Measurements from ENCODE around the gene CDYL. TPM values are rescaled to one million over a fixed set of nuclear protein-coding genes. Genes with fewer than 3 reads are reported as not detected.

The CDYL gene
- total RNA-seq, 3 donors from 2014 or later (not counting 1 experiment from before 2014, with no cell fraction given): 81.3 to 101 (median 83.8) TPM

GRCh38 chr6:4805553-4806336 lies 29.5 kb downstream of the CDYL start:
- no peak overlapping the region for H3K4me3 Mint-ChIP-seq
- Histone ChIP-seq H3K27me3 (ENCODE audit: control insufficient read depth, insufficient read depth, low read length) (no peaks in the 10 kb centered on the region), H3K4me3 (ENCODE audit: low read length) (no peak overlapping the region), H3K4me1 (ENCODE audit: control insufficient read depth, insufficient read depth, low read length) (peaks cover 31% of the 10 kb centered on the region), H3K27ac (ENCODE audit: low read length) (no peak overlapping the region), H3K9me3 (ENCODE audit: control insufficient read depth, insufficient read depth, low read length) (no peaks in the 10 kb centered on the region), H3K36me3 (ENCODE audit: control insufficient read depth, insufficient read depth, low read length) (no peaks in the 10 kb centered on the region)
- peak in 1 of 3 donors; percentile 38 for ATAC-seq
- H3K9me3 Mint-ChIP-seq: peaks cover 0 to 4% of the 10 kb centered on the region in 2 donors
- peaks cover 91 to 93% of the 10 kb centered on the region in 2 donors for H3K4me1 Mint-ChIP-seq
- peak; percentile 31 for TF ChIP-seq CTCF (IDR thresholded peaks at IDR 0.05)
- 81% methylated on average over 18 of the region's 18 CpGs for WGBS (ENCODE audit: insufficient coverage)
- peak overlapping the region; percentile 1 to 67 for H3K27ac Mint-ChIP-seq
- intact Hi-C loops (cut with micrococcal nuclease): loop anchor here (5.0 kb wide), 1 partner anchor 37 kb away; no protein-coding TSS in a partner anchor
- DNase-seq: peak in 1 of 2 donors; percentile 45
- no peaks in the 10 kb centered on the region for H3K27me3 Mint-ChIP-seq (ENCODE audit: low read depth in 2 of 2)
- no peaks in the 10 kb centered on the region for H3K36me3 Mint-ChIP-seq

GRCh38 chr6:4806337-4806725 lies 30.1 kb downstream of the CDYL start:
- intact Hi-C loops (cut with micrococcal nuclease): loop anchor here (5.0 kb wide), 1 partner anchor 36 kb away; no protein-coding TSS in a partner anchor
- no peaks in the 10 kb centered on the region for H3K9me3 ChIP-seq (ENCODE audit: control insufficient read depth, insufficient read depth, low read length)
- H3K4me1 Mint-ChIP-seq: peaks cover 91 to 93% of the 10 kb centered on the region in 2 donors
- ATAC-seq: no peak
- DNase-seq: no peak
- H3K4me1 ChIP-seq (ENCODE audit: control insufficient read depth, insufficient read depth, low read length): peaks cover 31% of the 10 kb centered on the region
- no peaks in the 10 kb centered on the region for H3K36me3 ChIP-seq (ENCODE audit: control insufficient read depth, insufficient read depth, low read length)
- no peaks in the 10 kb centered on the region for H3K27me3 Mint-ChIP-seq (ENCODE audit: low read depth in 2 of 2)
- no peaks in the 10 kb centered on the region for H3K27me3 ChIP-seq (ENCODE audit: control insufficient read depth, insufficient read depth, low read length)
- H3K27ac ChIP-seq (ENCODE audit: low read length): no peak overlapping the region
- peaks cover 0 to 4% of the 10 kb centered on the region in 2 donors for H3K9me3 Mint-ChIP-seq
- H3K36me3 Mint-ChIP-seq: no peaks in the 10 kb centered on the region
- H3K27ac Mint-ChIP-seq: peak overlapping the region in 1 of 2 donors; percentile 6
- no peak overlapping the region for H3K4me3 ChIP-seq (ENCODE audit: low read length)
- WGBS (ENCODE audit: insufficient coverage): 68% methylated on average over 7 of the region's 7 CpGs
- H3K4me3 Mint-ChIP-seq: no peak overlapping the region
- no peak for TF ChIP-seq CTCF (IDR thresholded peaks at IDR 0.05)

DNA sequence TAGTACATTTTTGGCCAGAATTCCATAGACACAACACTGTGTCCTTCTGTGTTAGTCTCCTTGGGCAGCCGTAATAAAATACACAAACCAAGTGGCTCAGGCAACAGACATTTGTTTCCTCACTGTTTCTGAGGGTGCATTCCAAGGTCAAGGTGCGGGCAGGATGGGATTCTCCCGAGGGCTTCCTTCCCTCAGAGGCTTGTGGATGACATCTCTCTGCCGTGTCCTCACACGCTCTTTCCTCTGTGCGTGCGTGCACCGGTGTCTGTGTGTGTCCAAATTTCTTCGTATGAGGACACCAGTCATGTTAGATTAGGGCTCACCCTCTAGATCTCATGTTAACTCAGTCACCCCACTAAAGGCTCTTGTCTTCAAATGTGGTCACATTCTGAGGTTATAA lies 30.6 kb downstream of the CDYL start:
- Histone ChIP-seq H3K4me3 (ENCODE audit: low read length) (no peak overlapping the region), H3K27me3 (ENCODE audit: control insufficient read depth, insufficient read depth, low read length) (no peaks in the 10 kb centered on the region), H3K9me3 (ENCODE audit: control insufficient read depth, insufficient read depth, low read length) (no peaks in the 10 kb centered on the region), H3K36me3 (ENCODE audit: control insufficient read depth, insufficient read depth, low read length) (no peaks in the 10 kb centered on the region), H3K4me1 (ENCODE audit: control insufficient read depth, insufficient read depth, low read length) (peaks cover 29% of the 10 kb centered on the region), H3K27ac (ENCODE audit: low read length) (no peak overlapping the region)
- DNase-seq (no peak), ATAC-seq (no peak)
- peaks cover 0 to 4% of the 10 kb centered on the region in 2 donors for H3K9me3 Mint-ChIP-seq
- TF ChIP-seq CTCF (IDR thresholded peaks at IDR 0.05): no peak
- H3K4me3 Mint-ChIP-seq: no peak overlapping the region
- peaks cover 91% of the 10 kb centered on the region in 2 donors for H3K4me1 Mint-ChIP-seq
- WGBS (ENCODE audit: insufficient coverage): 94% methylated on average over 9 of the region's 9 CpGs
- H3K36me3 Mint-ChIP-seq: no peaks in the 10 kb centered on the region
- peak overlapping the region in 1 of 2 donors; percentile 6 for H3K27ac Mint-ChIP-seq
- H3K27me3 Mint-ChIP-seq (ENCODE audit: low read depth in 2 of 2): no peaks in the 10 kb centered on the region
- intact Hi-C loops (cut with micrococcal nuclease): loop anchor here (5.0 kb wide), 1 partner anchor 36 kb away; no protein-coding TSS in a partner anchor

Data from natural killer cell (primary cell).